Parathyroid adenoma (tissue), 2 donors: Measurements from ENCODE around the gene CPSF3.

ENCODE experiments used
- H2AFZ ChIP-seq: fragments of 300-600 bp; sonication (generic); one replicate; pipeline ENCODE4 v1.7.0; 2017; ENCODE audit warnings: antibody characterized with exemption, mild to moderate bottlenecking
- H3K27ac ChIP-seq: fragments of 300-600 bp; sonication (generic); one replicate; pipeline ENCODE4 v1.7.0; 2017
- H3K27me3 ChIP-seq: fragments of 300-600 bp; sonication (generic); one replicate; pipeline ENCODE4 v1.7.0; 2017; ENCODE audit warnings: low read length; ENCODE audit not compliant: control insufficient read depth, insufficient read depth
- H3K36me3 ChIP-seq: fragments of 300-600 bp; sonication (generic); one replicate; pipeline ENCODE4 v1.7.0; 2017; ENCODE audit warnings: low read length; ENCODE audit not compliant: control insufficient read depth, insufficient read depth
- H3K4me1 ChIP-seq: fragments of 300-600 bp; sonication (generic); one replicate; pipeline ENCODE4 v1.7.0; 2017; ENCODE audit warnings: control low read depth
- H3K4me2 ChIP-seq: fragments of 300-600 bp; sonication (generic); one replicate; pipeline ENCODE4 v1.7.0; 2017; ENCODE audit warnings: low read length
- H3K4me3 ChIP-seq: fragments of 300-600 bp; sonication (generic); one replicate; pipeline ENCODE4 v1.7.0; 2017; ENCODE audit warnings: low read depth, low read length
- H3K79me2 ChIP-seq: fragments of 300-600 bp; sonication (generic); one replicate; pipeline ENCODE4 v1.7.0; 2017; ENCODE audit warnings: control low read depth
- H3K9ac ChIP-seq: fragments of 300-600 bp; sonication (generic); one replicate; pipeline ENCODE4 v1.7.0; 2017; ENCODE audit warnings: mild to moderate bottlenecking
- H3K9me3 ChIP-seq: fragments of 300-600 bp; sonication (generic); one replicate; pipeline ENCODE4 v1.7.0; 2017; ENCODE audit warnings: low read length; ENCODE audit not compliant: control insufficient read depth
- CTCF ChIP-seq: fragments of 300-600 bp; sonication (generic); IDR thresholded peaks from one replicate; pipeline ENCODE4 v1.7.0; 2017; ENCODE audit warnings: antibody characterized with exemption, mild to moderate bottlenecking
- donor health status: primary hyperparathyroidism.

CPSF3 gene

GRCh38 chr2:9401059-9401547 is 22.4 kb upstream of the CPSF3 start:
- Histone ChIP-seq H3K4me2 (no peak overlapping the region), H3K27ac (no peak overlapping the region), H3K27me3 (no peaks in the 10 kb centered on the region), H3K9ac (no peak overlapping the region), H3K9me3 (no peaks in the 10 kb centered on the region), H3K4me1 (no peaks in the 10 kb centered on the region), H3K36me3 (no peaks in the 10 kb centered on the region), H3K4me3 (no peak overlapping the region), H2AFZ (no peak overlapping the region), H3K79me2 (no peaks in the 10 kb centered on the region)
- TF ChIP-seq CTCF, result no peak

GRCh38 chr2:9401646-9402371 is 21.6 kb upstream of the CPSF3 start:
- no peaks in the 10 kb centered on the region for H3K4me1 ChIP-seq
- H3K27ac ChIP-seq, result no peak overlapping the region
- no peaks in the 10 kb centered on the region for H3K36me3 ChIP-seq
- H3K79me2 ChIP-seq, result no peaks in the 10 kb centered on the region
- no peaks in the 10 kb centered on the region for H3K9me3 ChIP-seq
- H2AFZ ChIP-seq, result no peak overlapping the region
- H3K4me3 ChIP-seq, result no peak overlapping the region
- no peak for TF ChIP-seq CTCF
- H3K27me3 ChIP-seq, result no peaks in the 10 kb centered on the region
- no peak overlapping the region for H3K4me2 ChIP-seq
- no peak overlapping the region for H3K9ac ChIP-seq

- no peaks in the 10 kb centered on the region for H3K79me2 ChIP-seq
- H3K36me3 ChIP-seq, result no peaks in the 10 kb centered on the region
- no peak overlapping the region for H3K4me2 ChIP-seq
- no peak overlapping the region for H3K27ac ChIP-seq
- no peak overlapping the region for H3K9ac ChIP-seq
- no peaks in the 10 kb centered on the region for H3K9me3 ChIP-seq
- H3K27me3 ChIP-seq, result no peaks in the 10 kb centered on the region
- no peak overlapping the region for H2AFZ ChIP-seq
- TF ChIP-seq CTCF, result no peak
- H3K4me3 ChIP-seq, result no peak overlapping the region
- H3K4me1 ChIP-seq, result no peaks in the 10 kb centered on the region
Observed at GRCh38 chr2:9403924-9404323, 19.5 kb upstream of the CPSF3 start.

DNA sequence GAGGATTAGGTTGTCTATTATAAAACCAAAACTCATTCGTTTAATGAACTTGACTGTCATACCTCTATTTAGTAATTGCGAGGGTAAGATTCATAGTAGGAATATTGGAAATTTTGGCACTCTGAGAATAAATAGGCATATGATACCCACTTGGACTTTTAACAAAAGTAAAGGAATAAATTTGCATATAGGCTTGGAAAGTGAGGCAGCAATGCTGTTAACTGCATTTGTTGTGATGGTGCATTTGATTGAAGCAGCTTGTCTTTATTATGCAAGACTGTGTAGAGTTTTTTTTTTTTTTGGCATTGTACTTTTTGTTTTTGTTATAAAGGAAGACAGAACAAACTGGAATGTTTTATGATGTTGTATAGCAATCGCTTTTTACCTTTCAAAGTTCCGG is 19.0 kb upstream of the CPSF3 start:
- Histone ChIP-seq H3K4me2 (no peak overlapping the region), H3K9ac (no peak overlapping the region), H3K27ac (no peak overlapping the region), H3K36me3 (no peaks in the 10 kb centered on the region), H3K27me3 (no peaks in the 10 kb centered on the region), H2AFZ (no peak overlapping the region), H3K79me2 (no peaks in the 10 kb centered on the region), H3K4me1 (no peaks in the 10 kb centered on the region), H3K9me3 (no peaks in the 10 kb centered on the region), H3K4me3 (no peak overlapping the region)
- no peak for TF ChIP-seq CTCF

- Histone ChIP-seq H3K4me1 (no peaks in the 10 kb centered on the region), H2AFZ (no peak overlapping the region), H3K4me2 (no peak overlapping the region), H3K9ac (no peak overlapping the region), H3K27me3 (no peaks in the 10 kb centered on the region), H3K9me3 (no peaks in the 10 kb centered on the region), H3K79me2 (no peaks in the 10 kb centered on the region), H3K27ac (no peak overlapping the region), H3K4me3 (no peak overlapping the region), H3K36me3 (no peaks in the 10 kb centered on the region)
- no peak for TF ChIP-seq CTCF
Observed at GRCh38 chr2:9405636-9406035, 17.8 kb upstream of the CPSF3 start.
